WTC11 (cell line): Measurements from ENCODE around the gene KTI12. TPM values are rescaled to one million over a fixed set of nuclear protein-coding genes. Genes with fewer than 3 reads are reported as not detected.
A peak's percentile ranks its signal among the peaks of the same experiment; 100 is the strongest.

Experiments used
- ATAC-seq: fragments of 200-7000 bp; cut with Tn5 transposase; 2 replicates; pipeline ENCODE4 v1.10.0; 2021; ENCODE audit warnings: mild to moderate bottlenecking, moderate library complexity
- CTCF ChIA-PET: fragments of 300-600 bp; sonication (Branson Sonifier 250); formaldehyde crosslinking; loops from one replicate; lab custom pipeline; 2021; ENCODE audit warnings: antibody characterized with exemption; lab: Charles Lee
- POLR2A ChIA-PET: fragments of 350-600 bp; sonication (Branson Sonifier 250); formaldehyde crosslinking; loops from one replicate; lab custom pipeline; 2021; ENCODE audit warnings: antibody characterized with exemption; lab: Charles Lee
- DNase-seq: peaks from one replicate; pipeline ENCODE4 v3.0.0; 2021; ENCODE audit warnings: low spot score
- H3K27ac Mint-ChIP-seq: 2 replicates; pipeline ENCODE4 v1.8.0; 2021; ENCODE audit warnings: mixed read lengths
- H3K27me3 Mint-ChIP-seq: 2 replicates; pipeline ENCODE4 v1.8.0; 2021; ENCODE audit warnings: low read depth, mild to moderate bottlenecking, moderate library complexity, mixed read lengths
- H3K36me3 Mint-ChIP-seq: 2 replicates; pipeline ENCODE4 v1.8.0; 2021; ENCODE audit warnings: mixed read lengths
- H3K4me1 Mint-ChIP-seq: 2 replicates; pipeline ENCODE4 v1.8.0; 2022; ENCODE audit warnings: mixed read lengths
- H3K4me3 Mint-ChIP-seq: 2 replicates; pipeline ENCODE4 v1.8.0; 2021; ENCODE audit warnings: mild to moderate bottlenecking, moderate library complexity, mixed read lengths
- H3K9me3 Mint-ChIP-seq: 2 replicates; pipeline ENCODE4 v1.8.0; 2021; ENCODE audit warnings: mixed read lengths
- ATF1 ChIP-seq: sonication (generic); formaldehyde crosslinking; IDR thresholded peaks from 2 replicates; pipeline ENCODE4 v1.8.1; 2023; ENCODE audit warnings: mild to moderate bottlenecking, moderate library complexity, missing genetic modification reagents
- CREM ChIP-seq: sonication (generic); formaldehyde crosslinking; IDR thresholded peaks from 2 replicates; pipeline ENCODE4 v1.8.1; 2022; ENCODE audit warnings: mild to moderate bottlenecking, missing genetic modification reagents, moderate library complexity
- ESRRA ChIP-seq: sonication (generic); formaldehyde crosslinking; IDR thresholded peaks from 2 replicates; pipeline ENCODE4 v1.8.1; 2022; ENCODE audit warnings: mild to moderate bottlenecking, missing genetic modification reagents, borderline replicate concordance
- ETV6 ChIP-seq: sonication (generic); formaldehyde crosslinking; IDR thresholded peaks from 2 replicates; pipeline ENCODE4 v1.8.1; 2022; ENCODE audit warnings: mild to moderate bottlenecking, missing genetic modification reagents
- FOXK1 ChIP-seq: sonication (generic); formaldehyde crosslinking; IDR thresholded peaks from 2 replicates; pipeline ENCODE4 v1.8.0; 2022; ENCODE audit warnings: mild to moderate bottlenecking, moderate library complexity, missing genetic modification reagents
- GABPB1 ChIP-seq: sonication (generic); formaldehyde crosslinking; IDR thresholded peaks from 2 replicates; pipeline ENCODE4 v1.8.1; 2023; ENCODE audit warnings: mild to moderate bottlenecking, missing genetic modification reagents
- IRF2 ChIP-seq: sonication (generic); formaldehyde crosslinking; IDR thresholded peaks from 2 replicates; pipeline ENCODE4 v1.8.0; 2022; ENCODE audit warnings: low read depth, missing genetic modification reagents, borderline replicate concordance
- JAZF1 ChIP-seq: fragments of 250-450 bp; sonication (Bioruptor Pico); IDR thresholded peaks from 2 replicates; pipeline ENCODE4 v1.9.0; 2021; ENCODE audit warnings: moderate library complexity, mild to moderate bottlenecking, inconsistent platforms
- JUN ChIP-seq: sonication (generic); formaldehyde crosslinking; IDR thresholded peaks from 2 replicates; pipeline ENCODE4 v1.8.0; 2023; ENCODE audit warnings: mild to moderate bottlenecking, missing genetic modification reagents
- MYBL2 ChIP-seq: sonication (generic); formaldehyde crosslinking; IDR thresholded peaks from 2 replicates; pipeline ENCODE4 v1.8.1; 2023; ENCODE audit warnings: mild to moderate bottlenecking, moderate library complexity, missing genetic modification reagents
- PRRX2 ChIP-seq: fragments of 250-450 bp; sonication (Bioruptor Pico); IDR thresholded peaks from 2 replicates; pipeline ENCODE4 v1.8.0; 2021; ENCODE audit warnings: mild to moderate bottlenecking
- SMAD4 ChIP-seq: sonication (generic); formaldehyde crosslinking; IDR thresholded peaks from 2 replicates; pipeline ENCODE4 v1.8.0; 2022; ENCODE audit warnings: mild to moderate bottlenecking, missing genetic modification reagents
- SOX15 ChIP-seq: fragments of 250-450 bp; sonication (Bioruptor Pico); IDR thresholded peaks from 2 replicates; pipeline ENCODE4 v1.9.0; 2021; ENCODE audit warnings: mild to moderate bottlenecking
- SP1 ChIP-seq: sonication (generic); formaldehyde crosslinking; conservative IDR thresholded peaks from 2 replicates; pipeline ENCODE4 v1.8.1; 2022; ENCODE audit warnings: missing genetic modification reagents
- TEAD4 ChIP-seq: sonication (generic); formaldehyde crosslinking; IDR thresholded peaks from 2 replicates; pipeline ENCODE4 v1.8.0; 2022; ENCODE audit warnings: mild to moderate bottlenecking, missing genetic modification reagents
- TP53 ChIP-seq: sonication (generic); formaldehyde crosslinking; IDR thresholded peaks from 2 replicates; pipeline ENCODE4 v1.8.1; 2023; ENCODE audit warnings: mild to moderate bottlenecking, missing genetic modification reagents
- ZNF121 ChIP-seq: sonication (generic); formaldehyde crosslinking; IDR thresholded peaks from 2 replicates; pipeline ENCODE4 v1.8.0; 2023; ENCODE audit warnings: missing genetic modification reagents
- ZNF219 ChIP-seq: sonication (generic); formaldehyde crosslinking; IDR thresholded peaks from 2 replicates; pipeline ENCODE4 v1.8.0; 2023; ENCODE audit warnings: missing genetic modification reagents, mild to moderate bottlenecking, borderline replicate concordance
- ZNF416 ChIP-seq: fragments of 250-450 bp; sonication (Bioruptor Pico); IDR thresholded peaks from 2 replicates; pipeline ENCODE4 v1.9.0; 2021; ENCODE audit warnings: mild to moderate bottlenecking, inconsistent platforms
- total RNA-seq: library from RNA; stranded (reverse); gene quantifications from 3 replicates; pipeline ENCODE4 v1.2.3, GENCODE V29; 2021
- TF ChIP-seq, protein P1 (sequence below): sonication (generic); formaldehyde crosslinking; IDR thresholded peaks from 2 replicates; pipeline ENCODE4 v1.8.0; 2022; ENCODE audit warnings: mild to moderate bottlenecking, missing genetic modification reagents
- TF ChIP-seq, protein P2 (sequence below): fragments of 250-450 bp; sonication (Bioruptor Pico); IDR thresholded peaks from 2 replicates; pipeline ENCODE4 v1.9.0; 2021; ENCODE audit warnings: mild to moderate bottlenecking
- TF ChIP-seq, protein P3 (sequence below): sonication (generic); formaldehyde crosslinking; IDR thresholded peaks from 2 replicates; pipeline ENCODE4 v1.8.1; 2022; ENCODE audit warnings: low read depth, missing genetic modification reagents, borderline replicate concordance
- TF ChIP-seq, protein P4 (sequence below): sonication (generic); formaldehyde crosslinking; IDR thresholded peaks from 2 replicates; pipeline ENCODE4 v1.8.1; 2023; ENCODE audit warnings: mild to moderate bottlenecking, missing genetic modification reagents
- TF ChIP-seq, protein P5 (sequence below): sonication (generic); formaldehyde crosslinking; IDR thresholded peaks from 2 replicates; pipeline ENCODE4 v1.8.1; 2022; ENCODE audit warnings: low read depth, mild to moderate bottlenecking, moderate library complexity, missing genetic modification reagents, borderline replicate concordance
- TF ChIP-seq, protein P6 (sequence below): fragments of 250-450 bp; sonication (Bioruptor Pico); IDR thresholded peaks from 2 replicates; pipeline ENCODE4 v2.1.2; 2022; ENCODE audit warnings: mild to moderate bottlenecking, moderate library complexity
- TF ChIP-seq, protein P7 (sequence below): sonication (generic); formaldehyde crosslinking; IDR thresholded peaks from 2 replicates; pipeline ENCODE4 v1.8.1; 2023; ENCODE audit warnings: mild to moderate bottlenecking, missing genetic modification reagents, moderate library complexity
- TF ChIP-seq, protein P8 (sequence below): sonication (generic); formaldehyde crosslinking; IDR thresholded peaks from 2 replicates; pipeline ENCODE4 v1.8.0; 2022; ENCODE audit warnings: mild to moderate bottlenecking, missing genetic modification reagents

Gene KTI12
- total RNA-seq, 1 experiment from 2014 or later: 10.1 TPM

DNA sequence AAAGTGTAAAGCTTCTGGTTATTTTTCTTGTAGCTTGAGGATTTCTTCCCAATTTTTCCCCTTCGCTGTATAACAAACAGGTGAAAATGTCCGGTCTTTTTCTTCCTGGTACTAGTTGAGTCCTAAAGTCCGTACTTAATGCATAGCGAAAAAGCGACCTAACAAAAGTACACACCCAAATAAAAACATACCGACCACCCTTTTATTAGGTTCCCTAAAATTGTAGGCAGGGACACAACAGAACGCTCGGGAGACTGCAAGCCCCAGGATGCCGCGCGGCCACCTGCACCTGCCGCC lies 22.2 kb upstream of the KTI12 start:
- Mint-ChIP-seq H3K27ac (peak overlapping the region; percentile 99), H3K9me3 (no peaks in the 10 kb centered on the region), H3K27me3 (no peaks in the 10 kb centered on the region), H3K4me3 (peak overlapping the region; percentile 97), H3K36me3 (peaks cover 32% of the 10 kb centered on the region), H3K4me1 (peaks cover 33% of the 10 kb centered on the region)
- ChIA-PET POLR2A (interaction anchor here (1.1 to 2.3 kb wide), 5 partner anchors 23 to 348 kb away, joined by 5 to 11 read pairs (median 7); partner anchors contain the start of genes KTI12, ORC1 and PRPF38A), CTCF (interaction anchor here (2.6 kb wide), 1 partner anchor 293 kb away, joined by 12 read pairs; no protein-coding TSS in a partner anchor)
- ATAC-seq: no peak
- TF ChIP-seq, protein P1, sequence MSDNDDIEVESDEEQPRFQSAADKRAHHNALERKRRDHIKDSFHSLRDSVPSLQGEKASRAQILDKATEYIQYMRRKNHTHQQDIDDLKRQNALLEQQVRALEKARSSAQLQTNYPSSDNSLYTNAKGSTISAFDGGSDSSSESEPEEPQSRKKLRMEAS (CRISPR knock-in tag): no peak
- no peak for TF ChIP-seq ZNF121 (CRISPR knock-in tag)
- TF ChIP-seq, protein P2, sequence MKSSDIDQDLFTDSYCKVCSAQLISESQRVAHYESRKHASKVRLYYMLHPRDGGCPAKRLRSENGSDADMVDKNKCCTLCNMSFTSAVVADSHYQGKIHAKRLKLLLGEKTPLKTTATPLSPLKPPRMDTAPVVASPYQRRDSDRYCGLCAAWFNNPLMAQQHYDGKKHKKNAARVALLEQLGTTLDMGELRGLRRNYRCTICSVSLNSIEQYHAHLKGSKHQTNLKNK (CRISPR knock-in tag): no peak
- TF ChIP-seq SOX15 (CRISPR knock-in tag): no peak
- TF ChIP-seq, protein P3, sequence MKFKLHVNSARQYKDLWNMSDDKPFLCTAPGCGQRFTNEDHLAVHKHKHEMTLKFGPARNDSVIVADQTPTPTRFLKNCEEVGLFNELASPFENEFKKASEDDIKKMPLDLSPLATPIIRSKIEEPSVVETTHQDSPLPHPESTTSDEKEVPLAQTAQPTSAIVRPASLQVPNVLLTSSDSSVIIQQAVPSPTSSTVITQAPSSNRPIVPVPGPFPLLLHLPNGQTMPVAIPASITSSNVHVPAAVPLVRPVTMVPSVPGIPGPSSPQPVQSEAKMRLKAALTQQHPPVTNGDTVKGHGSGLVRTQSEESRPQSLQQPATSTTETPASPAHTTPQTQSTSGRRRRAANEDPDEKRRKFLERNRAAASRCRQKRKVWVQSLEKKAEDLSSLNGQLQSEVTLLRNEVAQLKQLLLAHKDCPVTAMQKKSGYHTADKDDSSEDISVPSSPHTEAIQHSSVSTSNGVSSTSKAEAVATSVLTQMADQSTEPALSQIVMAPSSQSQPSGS (CRISPR knock-in tag): no peak
- no peak for TF ChIP-seq TP53 (CRISPR knock-in tag)
- DNase-seq: no peak

DNA sequence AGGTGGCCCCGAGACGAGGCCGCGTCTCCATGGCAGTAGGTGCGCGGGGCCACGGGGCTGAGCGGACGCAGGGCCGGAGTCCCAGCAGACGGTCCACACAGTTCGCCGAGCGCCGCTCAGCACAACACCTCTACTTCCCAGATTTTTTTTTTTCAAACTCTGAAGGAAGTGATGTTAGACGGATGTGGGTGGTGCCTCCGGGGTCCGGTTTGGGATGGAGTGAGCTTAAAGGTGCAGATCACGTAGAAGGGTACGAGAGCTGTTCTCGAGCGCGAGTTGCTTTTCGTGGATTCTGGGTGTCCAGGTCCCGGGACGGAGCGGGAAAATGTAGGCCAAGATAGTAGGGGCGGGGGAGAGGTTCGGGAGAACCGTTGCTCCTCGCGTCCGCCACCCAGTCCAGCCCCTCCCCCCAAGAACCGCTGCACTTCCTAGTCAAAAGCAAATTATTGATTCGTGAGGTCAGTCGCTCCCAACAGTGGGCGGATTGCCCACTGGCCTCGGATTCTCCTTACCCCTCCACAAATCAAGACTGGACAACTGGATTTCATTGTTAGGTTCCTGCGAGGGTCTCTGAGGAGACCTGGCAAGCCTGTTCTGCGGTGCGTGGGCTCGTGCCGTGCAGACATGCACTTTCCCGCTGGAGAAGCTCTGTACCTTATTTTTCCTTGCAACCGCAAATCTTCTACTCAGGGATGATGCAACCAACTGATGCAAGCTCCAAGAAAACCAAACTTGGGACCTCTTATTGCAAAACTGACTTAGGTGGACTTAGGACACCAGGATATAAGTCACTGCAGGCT lies 21.7 kb upstream of the KTI12 start, which contains the start of gene TXNDC12:
Gene TXNDC12, minus strand, starts transcription at position 126 of the 800 bp plus-strand sequence. Its CDS starts 95 bp downstream, at position 31.
- H3K9me3 Mint-ChIP-seq: no peaks in the 10 kb centered on the region
- DNase-seq (peak; percentile 76), ATAC-seq (peak; percentile 77)
- peaks cover 33% of the 10 kb centered on the region for H3K4me1 Mint-ChIP-seq
- H3K27me3 Mint-ChIP-seq: no peaks in the 10 kb centered on the region
- ChIA-PET CTCF (interaction anchor here (1.7 to 2.6 kb wide), 2 partner anchors 158 to 293 kb away, joined by 6 to 12 read pairs; no protein-coding TSS in a partner anchor), POLR2A (interaction anchor here (0.6 to 2.3 kb wide), 8 partner anchors 22 to 349 kb away, joined by 3 to 11 read pairs (median 6); partner anchors contain the start of genes KTI12, ORC1 and PRPF38A)
- peak within 1 kb of the TSS; percentile 97 for H3K4me3 Mint-ChIP-seq
- peaks cover 28% of the 10 kb centered on the region for H3K36me3 Mint-ChIP-seq
- peak within 1 kb of the TSS; percentile 99 for H3K27ac Mint-ChIP-seq
- peak; percentile 68; the same call in 1 of the 2 replicates for TF ChIP-seq PRRX2 (CRISPR knock-in tag)
- peak; percentile 86 for TF ChIP-seq MYBL2 (CRISPR knock-in tag)
- TF ChIP-seq ATF1 (CRISPR knock-in tag): no peak
- peak; percentile 70 for TF ChIP-seq TEAD4 (CRISPR knock-in tag)
- TF ChIP-seq, protein P4, sequence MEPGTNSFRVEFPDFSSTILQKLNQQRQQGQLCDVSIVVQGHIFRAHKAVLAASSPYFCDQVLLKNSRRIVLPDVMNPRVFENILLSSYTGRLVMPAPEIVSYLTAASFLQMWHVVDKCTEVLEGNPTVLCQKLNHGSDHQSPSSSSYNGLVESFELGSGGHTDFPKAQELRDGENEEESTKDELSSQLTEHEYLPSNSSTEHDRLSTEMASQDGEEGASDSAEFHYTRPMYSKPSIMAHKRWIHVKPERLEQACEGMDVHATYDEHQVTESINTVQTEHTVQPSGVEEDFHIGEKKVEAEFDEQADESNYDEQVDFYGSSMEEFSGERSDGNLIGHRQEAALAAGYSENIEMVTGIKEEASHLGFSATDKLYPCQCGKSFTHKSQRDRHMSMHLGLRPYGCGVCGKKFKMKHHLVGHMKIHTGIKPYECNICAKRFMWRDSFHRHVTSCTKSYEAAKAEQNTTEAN (CRISPR knock-in tag): 0 out of 2 replicates have a peak, but pooled peaks have one; percentile 22
- TF ChIP-seq ZNF121 (CRISPR knock-in tag): no peak
- no peak for TF ChIP-seq JAZF1 (CRISPR knock-in tag)
- TF ChIP-seq, protein P5, sequence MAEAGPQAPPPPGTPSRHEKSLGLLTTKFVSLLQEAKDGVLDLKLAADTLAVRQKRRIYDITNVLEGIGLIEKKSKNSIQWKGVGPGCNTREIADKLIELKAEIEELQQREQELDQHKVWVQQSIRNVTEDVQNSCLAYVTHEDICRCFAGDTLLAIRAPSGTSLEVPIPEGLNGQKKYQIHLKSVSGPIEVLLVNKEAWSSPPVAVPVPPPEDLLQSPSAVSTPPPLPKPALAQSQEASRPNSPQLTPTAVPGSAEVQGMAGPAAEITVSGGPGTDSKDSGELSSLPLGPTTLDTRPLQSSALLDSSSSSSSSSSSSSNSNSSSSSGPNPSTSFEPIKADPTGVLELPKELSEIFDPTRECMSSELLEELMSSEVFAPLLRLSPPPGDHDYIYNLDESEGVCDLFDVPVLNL: peak; percentile 53; the same call in 1 of the 2 replicates
- TF ChIP-seq, protein P6, sequence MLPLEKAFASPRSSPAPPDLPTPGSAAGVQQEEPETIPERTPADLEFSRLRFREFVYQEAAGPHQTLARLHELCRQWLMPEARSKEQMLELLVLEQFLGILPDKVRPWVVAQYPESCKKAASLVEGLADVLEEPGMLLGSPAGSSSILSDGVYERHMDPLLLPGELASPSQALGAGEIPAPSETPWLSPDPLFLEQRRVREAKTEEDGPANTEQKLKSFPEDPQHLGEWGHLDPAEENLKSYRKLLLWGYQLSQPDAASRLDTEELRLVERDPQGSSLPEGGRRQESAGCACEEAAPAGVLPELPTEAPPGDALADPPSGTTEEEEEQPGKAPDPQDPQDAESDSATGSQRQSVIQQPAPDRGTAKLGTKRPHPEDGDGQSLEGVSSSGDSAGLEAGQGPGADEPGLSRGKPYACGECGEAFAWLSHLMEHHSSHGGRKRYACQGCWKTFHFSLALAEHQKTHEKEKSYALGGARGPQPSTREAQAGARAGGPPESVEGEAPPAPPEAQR (CRISPR knock-in tag): no peak
- no peak for TF ChIP-seq ESRRA (CRISPR knock-in tag)
- peak; percentile 24; the same call in 1 of the 2 replicates for TF ChIP-seq JUN (CRISPR knock-in tag)
- peak; percentile 81 for TF ChIP-seq FOXK1
- TF ChIP-seq ZNF219 (CRISPR knock-in tag): no peak; the same call in 1 of the 2 replicates
- TF ChIP-seq CREM (CRISPR knock-in tag): 0 out of 2 replicates have a peak, but pooled peaks have one; percentile 66
- TF ChIP-seq, protein P7, sequence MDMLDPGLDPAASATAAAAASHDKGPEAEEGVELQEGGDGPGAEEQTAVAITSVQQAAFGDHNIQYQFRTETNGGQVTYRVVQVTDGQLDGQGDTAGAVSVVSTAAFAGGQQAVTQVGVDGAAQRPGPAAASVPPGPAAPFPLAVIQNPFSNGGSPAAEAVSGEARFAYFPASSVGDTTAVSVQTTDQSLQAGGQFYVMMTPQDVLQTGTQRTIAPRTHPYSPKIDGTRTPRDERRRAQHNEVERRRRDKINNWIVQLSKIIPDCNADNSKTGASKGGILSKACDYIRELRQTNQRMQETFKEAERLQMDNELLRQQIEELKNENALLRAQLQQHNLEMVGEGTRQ: no peak
- peak; percentile 77 for TF ChIP-seq ETV6 (CRISPR knock-in tag)
- TF ChIP-seq GABPB1 (CRISPR knock-in tag): peak; percentile 99
- TF ChIP-seq ZNF416 (CRISPR knock-in tag): 0 out of 2 replicates have a peak, but pooled peaks have one; percentile 16
- peak; percentile 59 for TF ChIP-seq SP1 (CRISPR knock-in tag)
- TF ChIP-seq, protein P8, sequence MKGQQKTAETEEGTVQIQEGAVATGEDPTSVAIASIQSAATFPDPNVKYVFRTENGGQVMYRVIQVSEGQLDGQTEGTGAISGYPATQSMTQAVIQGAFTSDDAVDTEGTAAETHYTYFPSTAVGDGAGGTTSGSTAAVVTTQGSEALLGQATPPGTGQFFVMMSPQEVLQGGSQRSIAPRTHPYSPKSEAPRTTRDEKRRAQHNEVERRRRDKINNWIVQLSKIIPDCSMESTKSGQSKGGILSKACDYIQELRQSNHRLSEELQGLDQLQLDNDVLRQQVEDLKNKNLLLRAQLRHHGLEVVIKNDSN (CRISPR knock-in tag): peak; percentile 58
- TF ChIP-seq IRF2 (CRISPR knock-in tag): no peak
- peak; percentile 83 for TF ChIP-seq SMAD4 (CRISPR knock-in tag)
